Neural cell (in vitro differentiated cells): ENCODE data around the gene GYPE.
"Not testable (repeated sequence)": the region's sequence is repeated elsewhere in the genome, so short reads cannot be mapped to it uniquely, and the experiment has no call there.

Experiments
- EP300 ChIP-seq: fragments of 450-650 bp; conservative IDR thresholded peaks from 2 replicates; pipeline ENCODE4 v1.6.1; 2014; ENCODE audit warnings: antibody characterized with exemption, mild to moderate bottlenecking, moderate library complexity; ENCODE audit not compliant: poor library complexity, severe bottlenecking
- EZH2 ChIP-seq: fragments of 200-600, 300-800 bp; shearing (Covaris generic), sonication (generic); IDR thresholded peaks from 2 replicates; pipeline ENCODE4 v1.6.1; 2014; ENCODE audit warnings: antibody characterized with exemption, low read length, borderline replicate concordance, mild to moderate bottlenecking; ENCODE audit not compliant: insufficient read depth, poor library complexity, severe bottlenecking
- MXI1 ChIP-seq: fragments of 450-650 bp; conservative IDR thresholded peaks from 2 replicates; pipeline ENCODE4 v1.6.1; 2014; ENCODE audit warnings: antibody characterized with exemption, mild to moderate bottlenecking; ENCODE audit not compliant: poor library complexity, severe bottlenecking
- POLR2AphosphoS5 ChIP-seq: IDR thresholded peaks from 2 replicates; pipeline ENCODE4 v1.6.1; 2012
- RAD21 ChIP-seq: fragments of 450-650 bp; conservative IDR thresholded peaks from 2 replicates; pipeline ENCODE4 v1.6.1; 2014; ENCODE audit warnings: antibody characterized with exemption, mild to moderate bottlenecking, moderate library complexity
- SMC3 ChIP-seq: fragments of 450-650 bp; conservative IDR thresholded peaks from 2 replicates; pipeline ENCODE4 v1.6.1; 2014; ENCODE audit warnings: antibody characterized with exemption, mild to moderate bottlenecking, moderate library complexity; ENCODE audit not compliant: poor library complexity
- TAF1 ChIP-seq: IDR thresholded peaks from 2 replicates; pipeline ENCODE4 v1.6.1; 2012; ENCODE audit warnings: low read depth
- TF ChIP-seq, protein P1 (sequence below): fragments of 450-650 bp; IDR thresholded peaks from 2 replicates; pipeline ENCODE4 v1.5.1; 2014; ENCODE audit warnings: antibody characterized with exemption, mild to moderate bottlenecking, moderate library complexity; ENCODE audit not compliant: poor library complexity, severe bottlenecking
- TF ChIP-seq, protein P2 (sequence below): IDR thresholded peaks from 2 replicates; pipeline ENCODE4 v1.6.1; 2012; ENCODE audit warnings: borderline replicate concordance

DNA sequence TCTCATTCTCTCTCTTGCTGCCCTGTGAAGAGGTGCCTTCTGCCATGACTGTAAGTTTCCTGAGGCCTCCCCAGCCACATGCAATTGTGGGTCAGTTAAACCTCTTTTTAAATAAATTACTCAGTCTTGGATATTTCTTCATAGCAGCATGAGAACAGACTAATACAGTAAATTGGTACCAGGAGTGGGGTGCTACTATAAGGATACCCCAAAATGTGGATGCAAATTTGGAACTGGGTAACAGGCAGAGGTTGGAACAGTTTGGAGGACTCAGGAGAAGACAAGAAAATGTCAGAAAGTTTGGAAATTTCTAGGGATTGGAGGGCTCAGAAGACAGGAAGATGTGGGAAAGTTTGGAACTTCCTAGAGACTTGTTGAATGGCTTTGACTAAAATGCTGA, 74.8 kb downstream of the GYPE start:
- TF ChIP-seq, protein P1, sequence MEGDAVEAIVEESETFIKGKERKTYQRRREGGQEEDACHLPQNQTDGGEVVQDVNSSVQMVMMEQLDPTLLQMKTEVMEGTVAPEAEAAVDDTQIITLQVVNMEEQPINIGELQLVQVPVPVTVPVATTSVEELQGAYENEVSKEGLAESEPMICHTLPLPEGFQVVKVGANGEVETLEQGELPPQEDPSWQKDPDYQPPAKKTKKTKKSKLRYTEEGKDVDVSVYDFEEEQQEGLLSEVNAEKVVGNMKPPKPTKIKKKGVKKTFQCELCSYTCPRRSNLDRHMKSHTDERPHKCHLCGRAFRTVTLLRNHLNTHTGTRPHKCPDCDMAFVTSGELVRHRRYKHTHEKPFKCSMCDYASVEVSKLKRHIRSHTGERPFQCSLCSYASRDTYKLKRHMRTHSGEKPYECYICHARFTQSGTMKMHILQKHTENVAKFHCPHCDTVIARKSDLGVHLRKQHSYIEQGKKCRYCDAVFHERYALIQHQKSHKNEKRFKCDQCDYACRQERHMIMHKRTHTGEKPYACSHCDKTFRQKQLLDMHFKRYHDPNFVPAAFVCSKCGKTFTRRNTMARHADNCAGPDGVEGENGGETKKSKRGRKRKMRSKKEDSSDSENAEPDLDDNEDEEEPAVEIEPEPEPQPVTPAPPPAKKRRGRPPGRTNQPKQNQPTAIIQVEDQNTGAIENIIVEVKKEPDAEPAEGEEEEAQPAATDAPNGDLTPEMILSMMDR: not testable (repeated sequence)
- not testable (repeated sequence) for TF ChIP-seq EZH2, RAD21, TAF1, EP300, POLR2AphosphoS5, MXI1, SMC3
- TF ChIP-seq, protein P2, sequence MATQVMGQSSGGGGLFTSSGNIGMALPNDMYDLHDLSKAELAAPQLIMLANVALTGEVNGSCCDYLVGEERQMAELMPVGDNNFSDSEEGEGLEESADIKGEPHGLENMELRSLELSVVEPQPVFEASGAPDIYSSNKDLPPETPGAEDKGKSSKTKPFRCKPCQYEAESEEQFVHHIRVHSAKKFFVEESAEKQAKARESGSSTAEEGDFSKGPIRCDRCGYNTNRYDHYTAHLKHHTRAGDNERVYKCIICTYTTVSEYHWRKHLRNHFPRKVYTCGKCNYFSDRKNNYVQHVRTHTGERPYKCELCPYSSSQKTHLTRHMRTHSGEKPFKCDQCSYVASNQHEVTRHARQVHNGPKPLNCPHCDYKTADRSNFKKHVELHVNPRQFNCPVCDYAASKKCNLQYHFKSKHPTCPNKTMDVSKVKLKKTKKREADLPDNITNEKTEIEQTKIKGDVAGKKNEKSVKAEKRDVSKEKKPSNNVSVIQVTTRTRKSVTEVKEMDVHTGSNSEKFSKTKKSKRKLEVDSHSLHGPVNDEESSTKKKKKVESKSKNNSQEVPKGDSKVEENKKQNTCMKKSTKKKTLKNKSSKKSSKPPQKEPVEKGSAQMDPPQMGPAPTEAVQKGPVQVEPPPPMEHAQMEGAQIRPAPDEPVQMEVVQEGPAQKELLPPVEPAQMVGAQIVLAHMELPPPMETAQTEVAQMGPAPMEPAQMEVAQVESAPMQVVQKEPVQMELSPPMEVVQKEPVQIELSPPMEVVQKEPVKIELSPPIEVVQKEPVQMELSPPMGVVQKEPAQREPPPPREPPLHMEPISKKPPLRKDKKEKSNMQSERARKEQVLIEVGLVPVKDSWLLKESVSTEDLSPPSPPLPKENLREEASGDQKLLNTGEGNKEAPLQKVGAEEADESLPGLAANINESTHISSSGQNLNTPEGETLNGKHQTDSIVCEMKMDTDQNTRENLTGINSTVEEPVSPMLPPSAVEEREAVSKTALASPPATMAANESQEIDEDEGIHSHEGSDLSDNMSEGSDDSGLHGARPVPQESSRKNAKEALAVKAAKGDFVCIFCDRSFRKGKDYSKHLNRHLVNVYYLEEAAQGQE: not testable (repeated sequence)
